H1 (cell line): Measurements from ENCODE around the gene TINCR. TPM values are rescaled to one million over a fixed set of nuclear protein-coding genes. Genes with fewer than 3 reads are reported as not detected.

ENCODE experiments used
- CTCF ChIA-PET: fragments of 300-600 bp; sonication (Branson Sonifier 250); formaldehyde crosslinking; loops from one replicate; lab custom pipeline; 2021; ENCODE audit not compliant: partially characterized antibody; lab: Charles Lee
- POLR2A ChIA-PET: fragments of 300-600 bp; sonication (Branson Sonifier 250); formaldehyde crosslinking; loops from one replicate; lab custom pipeline; 2021; ENCODE audit warnings: inconsistent platforms; ENCODE audit not compliant: partially characterized antibody; lab: Charles Lee
- DNase-seq, 2 experiments: peaks; one replicate each; pipeline versions ENCODE4 v3.0.0 to v3.0.0-alpha.2; 2010 to 2022; ENCODE audit warnings: low spot score in 2 of 2, low read depth in 1 of 2, mixed read lengths in 1 of 2
- FAIRE-seq: peaks from 2 replicates; lab custom pipeline; 2011; peaks lifted over from hg19 to GRCh38; lab: Jason Lieb, UNC
- H2AFZ ChIP-seq: 2 replicates; pipeline ENCODE4 v1.8.1; 2012; ENCODE audit warnings: low read length, inconsistent platforms
- H2AK5ac ChIP-seq: 2 replicates; pipeline ENCODE4 v1.6.1; 2013; ENCODE audit warnings: low read depth, low read length
- H2BK120ac ChIP-seq: replicated peaks from 2 replicates; pipeline ENCODE3; 2013; ENCODE audit warnings: low read depth, low read length, inconsistent platforms
- H2BK12ac ChIP-seq: 2 replicates; pipeline ENCODE4 v1.6.1; 2013; ENCODE audit warnings: low read depth, low read length
- H2BK15ac ChIP-seq: 2 replicates; pipeline ENCODE4 v1.6.1; 2013; ENCODE audit warnings: low read length
- H2BK20ac ChIP-seq: 2 replicates; pipeline ENCODE4 v1.6.1; 2013; ENCODE audit warnings: low read length
- H2BK5ac ChIP-seq: 2 replicates; pipeline ENCODE4 v1.6.1; 2013; ENCODE audit warnings: low read depth, low read length
- H3K14ac ChIP-seq: 2 replicates; pipeline ENCODE4 v1.6.1; 2013; ENCODE audit warnings: inconsistent platforms; ENCODE audit not compliant: insufficient read length
- H3K18ac ChIP-seq: 2 replicates; pipeline ENCODE4 v1.6.1; 2013; ENCODE audit warnings: low read length; ENCODE audit errors: extremely low read depth
- H3K23ac ChIP-seq: 2 replicates; pipeline ENCODE4 v1.6.1; 2013; ENCODE audit warnings: inconsistent platforms; ENCODE audit not compliant: insufficient read length
- H3K23me2 ChIP-seq: 2 replicates; pipeline ENCODE4 v1.6.1; 2013; ENCODE audit warnings: low read depth, low read length
- H3K27ac ChIP-seq: 2 replicates; pipeline ENCODE4 v1.6.1; 2011; ENCODE audit warnings: low read depth, low read length, inconsistent platforms
- H3K27me3 ChIP-seq, 4 experiments: replicated peaks in 1 of 4; 1 replicate in 1 of 4; 2 replicates in 3 of 4; pipeline versions ENCODE4 v1.6.1 to v1.8.1; 2011 to 2013; ENCODE audit warnings: low read length in 3 of 4, mild to moderate bottlenecking in 3 of 4, inconsistent platforms in 2 of 4, mixed read lengths in 2 of 4, moderate library complexity in 1 of 4; ENCODE audit not compliant: control insufficient read depth in 3 of 4, insufficient read depth in 3 of 4; ENCODE audit errors: extremely low read depth in 1 of 4
- H3K36me3 ChIP-seq, 4 experiments: 2 replicates each; pipeline versions ENCODE4 v1.6.1 to v1.8.1; 2011 to 2013; ENCODE audit warnings: mild to moderate bottlenecking in 4 of 4, low read length in 3 of 4, moderate library complexity in 2 of 4, control low read depth in 1 of 4, inconsistent platforms in 1 of 4; ENCODE audit not compliant: insufficient read depth in 4 of 4, control insufficient read depth in 2 of 4
- H3K4ac ChIP-seq: replicated peaks from 2 replicates; pipeline ENCODE3; 2013; ENCODE audit warnings: low read length, low read depth, mixed read lengths, inconsistent platforms; ENCODE audit not compliant: insufficient read length
- H3K4me1 ChIP-seq, 4 experiments: replicated peaks in 1 of 4; 1 replicate in 1 of 4; 2 replicates in 3 of 4; pipeline versions ENCODE4 v1.6.1 to v1.8.1; 2011 to 2013; ENCODE audit warnings: low read length in 3 of 4, inconsistent platforms in 2 of 4, mixed read lengths in 1 of 4; ENCODE audit not compliant: insufficient read depth in 4 of 4, control insufficient read depth in 3 of 4
- H3K4me2 ChIP-seq, 2 experiments: 2 replicates each; pipeline versions ENCODE4 v1.6.1 to v1.8.1; 2011 to 2013; ENCODE audit warnings: low read depth in 2 of 2, low read length in 2 of 2, control low read depth in 1 of 2, inconsistent platforms in 1 of 2, mild to moderate bottlenecking in 1 of 2; ENCODE audit not compliant: insufficient read depth in 1 of 2
- H3K4me3 ChIP-seq, 4 experiments: fragments of 200-600, 300-600 bp in 1 of 4; sonication (generic), shearing (Covaris generic), sonication (Bioruptor Twin) in 1 of 4; 2 replicates each; pipeline versions ENCODE4 v1.5.1 to v1.8.1; 2011 to 2016; ENCODE audit warnings: low read length in 4 of 4, low read depth in 3 of 4, control low read depth in 2 of 4, inconsistent platforms in 2 of 4, mild to moderate bottlenecking in 2 of 4, mixed read lengths in 1 of 4, moderate library complexity in 1 of 4; ENCODE audit not compliant: insufficient read depth in 2 of 4; ENCODE audit errors: extremely low read depth in 1 of 4
- H3K56ac ChIP-seq: replicated peaks from 2 replicates; pipeline ENCODE3; 2013; ENCODE audit warnings: low read depth, mild to moderate bottlenecking, mixed read lengths, low read length, inconsistent platforms; ENCODE audit not compliant: insufficient read length
- H3K79me1 ChIP-seq: 2 replicates; pipeline ENCODE4 v1.6.1; 2013; ENCODE audit warnings: low read depth, low read length, control low read depth
- H3K79me2 ChIP-seq, 2 experiments: 2 replicates each; pipeline versions ENCODE4 v1.6.1 to v1.8.1; 2012 to 2013; ENCODE audit warnings: low read length in 2 of 2, mild to moderate bottlenecking in 2 of 2, inconsistent platforms in 1 of 2; ENCODE audit not compliant: insufficient read depth in 2 of 2, control insufficient read depth in 1 of 2
- H3K9ac ChIP-seq, 4 experiments: replicated peaks in 1 of 4; 1 replicate in 1 of 4; 2 replicates in 3 of 4; pipeline versions ENCODE4 v1.6.1 to v1.8.1; 2011 to 2013; ENCODE audit warnings: low read depth in 3 of 4, low read length in 3 of 4, control low read depth in 2 of 4, mild to moderate bottlenecking in 2 of 4, moderate library complexity in 2 of 4, inconsistent platforms in 1 of 4; ENCODE audit errors: extremely low read depth in 1 of 4
- H3K9me3 ChIP-seq, 2 experiments: 2 replicates each; pipeline versions ENCODE4 v1.6.1 to v1.8.1; 2012 to 2013; ENCODE audit warnings: mild to moderate bottlenecking in 2 of 2, moderate library complexity in 2 of 2, control low read depth in 1 of 2, inconsistent platforms in 1 of 2, low read depth in 1 of 2, low read length in 1 of 2, mixed read lengths in 1 of 2; ENCODE audit not compliant: insufficient read depth in 2 of 2
- H4K20me1 ChIP-seq, 2 experiments: replicated peaks in 1 of 2; 2 replicates each; pipeline versions ENCODE3 to v1.8.1; 2011 to 2013; ENCODE audit warnings: inconsistent platforms in 2 of 2, low read length in 2 of 2, mild to moderate bottlenecking in 1 of 2; ENCODE audit not compliant: insufficient read depth in 2 of 2, control insufficient read depth in 1 of 2
- H4K5ac ChIP-seq: 2 replicates; pipeline ENCODE4 v1.6.1; 2013; ENCODE audit warnings: low read length, low read depth, mixed read lengths, inconsistent platforms; ENCODE audit not compliant: insufficient read length
- H4K8ac ChIP-seq: 2 replicates; pipeline ENCODE4 v1.8.0; 2013; ENCODE audit warnings: mild to moderate bottlenecking, moderate library complexity, low read length, inconsistent platforms; ENCODE audit not compliant: insufficient read depth; ENCODE audit errors: extremely low read depth
- H4K91ac ChIP-seq: replicated peaks from 2 replicates; pipeline ENCODE3; 2013; ENCODE audit warnings: low read length, mixed read lengths, inconsistent platforms; ENCODE audit not compliant: insufficient read length
- RNF2 ChIP-seq: fragments of 200-900, 300-1000 bp; sonication (generic); IDR thresholded peaks from 2 replicates; pipeline ENCODE4 v1.7.1; 2016; ENCODE audit warnings: borderline replicate concordance, low read depth, mild to moderate bottlenecking, antibody characterized with exemption, low read length; ENCODE audit not compliant: poor library complexity, severe bottlenecking; ENCODE audit errors: missing control alignments
- WGBS, 2 experiments: shearing (Covaris generic) in 1 of 2; methylation state at CpG; one replicate each; pipeline versions ENCODE4 v1.1.6 to v1.1.7; 2013 to 2015; ENCODE audit warnings: low lambda C conversion rate in 2 of 2, mixed read lengths in 2 of 2, inconsistent platforms in 1 of 2, low coverage in 1 of 2, missing lambda C conversion rate in 1 of 2; ENCODE audit not compliant: insufficient replicate concordance in 2 of 2, insufficient coverage in 1 of 2, insufficient read length in 1 of 2; ENCODE audit errors: extremely low coverage in 1 of 2, missing lambda C conversion rate in 1 of 2; 5-methylcytosine and 5-hydroxymethylcytosine counted together
- polyA plus RNA-seq, 7 experiments: library from polyadenylated mRNA; depleted of rRNA in 3 of 7; stranded (reverse) in 5 of 7; unstranded in 2 of 7; fragments of >200 nt in 5 of 7; fragments of 200-250 nt in 2 of 7; gene quantifications; 1 replicate in 5 of 7; 2 replicates in 1 of 7; 4 replicates in 1 of 7; pipeline versions ENCODE4 v1.2.1 to v1.2.3, GENCODE V29; 2011 to 2013; ENCODE audit warnings: missing spikeins in 2 of 7, mixed read lengths in 2 of 7
- total RNA-seq: library from RNA; stranded (reverse); fragmentation: NEBNext Ultra II Directional; extraction: Animal tissue kit (Norgen Biotek cat#: 25700); gene quantifications from 2 replicates; pipeline ENCODE4 v1.2.1, GENCODE V29; 2021

TINCR gene
- total and polyA plus RNA-seq, 2 of the 8 experiments (the other 6 are each of a cell fraction or from before 2014, with no cell fraction given): 0.52 to 1.4 TPM

DNA sequence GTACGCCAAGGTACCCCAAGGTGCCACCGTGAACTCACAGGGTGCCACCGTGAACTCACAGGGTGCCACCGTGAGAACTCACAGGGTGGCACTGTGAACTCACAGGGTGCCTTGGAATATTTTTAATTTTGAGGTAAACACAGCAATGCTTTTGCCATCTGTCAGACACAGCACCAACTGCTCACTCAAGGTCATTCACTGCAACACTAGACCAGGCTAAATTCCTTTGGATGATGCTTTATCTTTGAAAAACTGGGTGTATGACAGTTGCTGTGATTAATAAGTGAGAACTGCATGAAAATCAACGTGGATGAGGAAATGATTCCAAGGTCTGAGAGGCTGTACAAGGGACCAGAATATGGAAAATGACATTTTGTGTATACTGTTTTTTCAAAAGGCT, 35.9 kb upstream of the TINCR start:
- TF ChIP-seq RNF2: no peak
- peaks cover 12 to 19% of the 10 kb centered on the region in 2 experiments for H4K20me1 ChIP-seq

More for the DNA sequence above, 35.9 kb upstream of the TINCR start:
- peaks cover 39 to 82% (median 68%) of the 10 kb centered on the region in 4 experiments for H3K36me3 ChIP-seq
- H3K23ac ChIP-seq: no peak overlapping the region
- no peak overlapping the region for H3K4me3 ChIP-seq
- H3K18ac ChIP-seq: no peak overlapping the region
- 91% methylated on average over 5 of the region's 5 CpGs; no CpG with 5 or more reads in 1 of the 2 experiments for WGBS, 2 experiments
- no peak overlapping the region for H3K4ac ChIP-seq
- no peak overlapping the region for H3K14ac ChIP-seq
- no peak overlapping the region for H2BK120ac ChIP-seq
- no peak overlapping the region for H4K8ac ChIP-seq
- H2BK20ac ChIP-seq: no peak overlapping the region
- H2BK5ac ChIP-seq: no peak overlapping the region
- no peaks in the 10 kb centered on the region for H3K23me2 ChIP-seq
- no peak overlapping the region for H3K9ac ChIP-seq
- no peak overlapping the region for H2BK12ac ChIP-seq
- H3K4me1 ChIP-seq: no peaks in the 10 kb centered on the region
- no peak overlapping the region for H2BK15ac ChIP-seq
- no peaks in the 10 kb centered on the region for H3K9me3 ChIP-seq
- H3K4me2 ChIP-seq: no peak overlapping the region
- ChIA-PET CTCF (interaction anchor here (0.6 to 1.6 kb wide), 3 partner anchors 11 to 61 kb away, joined by 3 to 7 read pairs (median 3); no protein-coding TSS in a partner anchor), POLR2A (interaction anchor here (1.3 kb wide), 1 partner anchor 15 kb away, joined by 3 read pairs; no protein-coding TSS in a partner anchor)
- no peak overlapping the region for H3K27ac ChIP-seq
- H3K27me3 ChIP-seq: no peaks in the 10 kb centered on the region
- no peak for DNase-seq
- H2AK5ac ChIP-seq: no peak overlapping the region
- no peak overlapping the region for H3K56ac ChIP-seq
- H2AFZ ChIP-seq: no peak overlapping the region
- no peak overlapping the region for H4K5ac ChIP-seq
- peaks cover 0 to 16% of the 10 kb centered on the region in 2 experiments; a peak in 3 of 4 replicates for H3K79me2 ChIP-seq
- no peak overlapping the region for H4K91ac ChIP-seq
- H3K79me1 ChIP-seq: peaks cover 3% of the 10 kb centered on the region; the same call in 1 of the 2 replicates
- no peak for FAIRE-seq
